A673 (cell line): ENCODE results near the gene NT5DC2.
"Not testable (repeated sequence)": the region's sequence is repeated elsewhere in the genome, so short reads cannot be mapped to it uniquely, and the experiment has no call there.

Experiments used
- EZH2 ChIP-seq: fragments of 200-600 bp; sonication (generic); IDR thresholded peaks from 2 replicates; pipeline ENCODE4 v1.6.1; 2017; ENCODE audit warnings: borderline replicate concordance, low read depth, mild to moderate bottlenecking, mixed read lengths, antibody characterized with exemption, low read length; ENCODE audit not compliant: poor library complexity, severe bottlenecking
- TF ChIP-seq, protein P1 (sequence below): fragments of 300-800, 200-600 bp; sonication (generic); conservative IDR thresholded peaks from 2 replicates; pipeline ENCODE4 v1.5.1; 2017; ENCODE audit warnings: low read depth, mild to moderate bottlenecking, antibody characterized with exemption, low read length, moderate library complexity, mixed read lengths

DNA sequence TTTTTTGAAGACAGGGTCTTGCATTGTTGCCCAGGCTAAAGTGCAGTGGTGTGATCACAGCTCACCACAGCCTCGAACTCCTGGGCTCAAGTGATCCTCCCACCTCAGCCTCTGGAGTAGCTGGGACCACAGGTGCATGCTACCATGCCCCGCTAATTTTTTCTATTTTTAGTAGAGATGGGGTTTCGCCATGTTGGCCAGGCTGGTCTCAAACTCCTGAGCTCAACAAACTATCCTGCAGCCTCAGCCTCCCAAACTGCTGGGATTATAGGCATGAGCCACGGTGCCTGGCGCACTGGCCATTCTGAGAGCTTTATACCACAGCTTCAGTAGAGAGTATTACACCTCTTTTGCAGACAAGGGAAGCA lies 7.0 kb downstream of the NT5DC2 start:
- TF ChIP-seq, protein P1, sequence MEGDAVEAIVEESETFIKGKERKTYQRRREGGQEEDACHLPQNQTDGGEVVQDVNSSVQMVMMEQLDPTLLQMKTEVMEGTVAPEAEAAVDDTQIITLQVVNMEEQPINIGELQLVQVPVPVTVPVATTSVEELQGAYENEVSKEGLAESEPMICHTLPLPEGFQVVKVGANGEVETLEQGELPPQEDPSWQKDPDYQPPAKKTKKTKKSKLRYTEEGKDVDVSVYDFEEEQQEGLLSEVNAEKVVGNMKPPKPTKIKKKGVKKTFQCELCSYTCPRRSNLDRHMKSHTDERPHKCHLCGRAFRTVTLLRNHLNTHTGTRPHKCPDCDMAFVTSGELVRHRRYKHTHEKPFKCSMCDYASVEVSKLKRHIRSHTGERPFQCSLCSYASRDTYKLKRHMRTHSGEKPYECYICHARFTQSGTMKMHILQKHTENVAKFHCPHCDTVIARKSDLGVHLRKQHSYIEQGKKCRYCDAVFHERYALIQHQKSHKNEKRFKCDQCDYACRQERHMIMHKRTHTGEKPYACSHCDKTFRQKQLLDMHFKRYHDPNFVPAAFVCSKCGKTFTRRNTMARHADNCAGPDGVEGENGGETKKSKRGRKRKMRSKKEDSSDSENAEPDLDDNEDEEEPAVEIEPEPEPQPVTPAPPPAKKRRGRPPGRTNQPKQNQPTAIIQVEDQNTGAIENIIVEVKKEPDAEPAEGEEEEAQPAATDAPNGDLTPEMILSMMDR: not testable (repeated sequence)
- TF ChIP-seq EZH2: not testable (repeated sequence)
